ENCODE data around the gene GABBR2.

GRCh38 chr9:98577446-98577845 is 131.3 kb downstream of the GABBR2 start:
- TF ChIP-seq EZH2 (IDR thresholded peaks at IDR 0.05; ENCODE audit: borderline replicate concordance, low read length): no peak
- TF ChIP-seq CTCF (conservative IDR thresholded peaks at IDR 0.05 in 1 of 2, IDR thresholded peaks at IDR 0.05 in 1 of 2; ENCODE audit: extremely low read depth in 1 of 2, insufficient read depth in 1 of 2, low read depth in 1 of 2, low read length in 2 of 2): no peak

All from mammary epithelial cell (primary cell).